H9 (cell line): ENCODE results near the gene RRBP1. TPM values are rescaled to one million over a fixed set of nuclear protein-coding genes. Genes with fewer than 3 reads are reported as not detected.

Experiments
- DNase-seq: peaks from one replicate; pipeline ENCODE4 v3.0.0-alpha.2; 2017
- H2AFZ ChIP-seq: one replicate; pipeline ENCODE4 v1.6.1; 2013; ENCODE audit warnings: mild to moderate bottlenecking, low read length, control low read depth, moderate library complexity
- H2AK5ac ChIP-seq: 2 replicates; pipeline ENCODE4 v1.6.1; 2013; ENCODE audit warnings: low read length, control low read depth, mixed read lengths; ENCODE audit not compliant: insufficient read length
- H2BK120ac ChIP-seq: one replicate; pipeline ENCODE4 v1.6.1; 2013; ENCODE audit warnings: low read depth, mild to moderate bottlenecking, low read length, control low read depth, inconsistent platforms; ENCODE audit not compliant: poor library complexity, severe bottlenecking
- H2BK12ac ChIP-seq: 2 replicates; pipeline ENCODE4 v1.6.1; 2013; ENCODE audit warnings: low read length, control low read depth, mixed read lengths, low read depth; ENCODE audit not compliant: insufficient read length
- H2BK15ac ChIP-seq: 2 replicates; pipeline ENCODE4 v1.6.1; 2013; ENCODE audit warnings: low read depth, low read length, control low read depth
- H2BK20ac ChIP-seq: one replicate; pipeline ENCODE4 v1.6.1; 2013; ENCODE audit warnings: low read depth, mild to moderate bottlenecking, low read length, control low read depth, inconsistent platforms; ENCODE audit not compliant: poor library complexity, severe bottlenecking
- H2BK5ac ChIP-seq: 2 replicates; pipeline ENCODE4 v1.6.1; 2013; ENCODE audit warnings: low read length, control low read depth, mixed read lengths; ENCODE audit not compliant: insufficient read length
- H3K14ac ChIP-seq: 2 replicates; pipeline ENCODE4 v1.6.1; 2013; ENCODE audit warnings: low read length, control low read depth; ENCODE audit not compliant: insufficient read depth
- H3K18ac ChIP-seq: 2 replicates; pipeline ENCODE4 v1.6.1; 2013; ENCODE audit warnings: low read depth, mild to moderate bottlenecking, mixed read lengths, low read length, control low read depth; ENCODE audit not compliant: insufficient read length
- H3K23ac ChIP-seq: 2 replicates; pipeline ENCODE4 v1.6.1; 2013; ENCODE audit warnings: low read length, control low read depth, mixed read lengths, low read depth; ENCODE audit not compliant: insufficient read length
- H3K23me2 ChIP-seq: 2 replicates; pipeline ENCODE4 v1.6.1; 2013; ENCODE audit warnings: low read depth, mild to moderate bottlenecking, mixed read lengths, low read length, control low read depth; ENCODE audit not compliant: insufficient read length, poor library complexity, severe bottlenecking
- H3K27ac ChIP-seq: 2 replicates; pipeline ENCODE4 v1.5.1; 2013; ENCODE audit warnings: low read length, control low read depth, mixed read lengths, low read depth; ENCODE audit not compliant: insufficient read length
- H3K27me3 ChIP-seq: 2 replicates; pipeline ENCODE4 v1.6.1; 2013; ENCODE audit warnings: low read length, control low read depth, inconsistent platforms; ENCODE audit not compliant: insufficient read depth
- H3K4ac ChIP-seq: 2 replicates; pipeline ENCODE4 v1.6.1; 2013; ENCODE audit warnings: low read depth, mild to moderate bottlenecking, control low read depth, inconsistent platforms, low read length, moderate library complexity
- H3K4me1 ChIP-seq: 2 replicates; pipeline ENCODE4 v1.6.1; 2013; ENCODE audit warnings: low read length, control low read depth, inconsistent platforms; ENCODE audit not compliant: insufficient read depth
- H3K4me2 ChIP-seq: 2 replicates; pipeline ENCODE4 v1.6.1; 2013; ENCODE audit warnings: low read length, control low read depth, mixed read lengths; ENCODE audit not compliant: insufficient read length, insufficient read depth
- H3K56ac ChIP-seq: 2 replicates; pipeline ENCODE4 v1.6.1; 2013; ENCODE audit warnings: low read depth, mild to moderate bottlenecking, mixed read lengths, low read length, control low read depth; ENCODE audit not compliant: insufficient read length
- H3K79me1 ChIP-seq: 2 replicates; pipeline ENCODE4 v1.6.1; 2013; ENCODE audit warnings: low read depth, mild to moderate bottlenecking, moderate library complexity, low read length, control low read depth, inconsistent platforms; ENCODE audit not compliant: insufficient read depth, poor library complexity, severe bottlenecking
- H3K79me2 ChIP-seq: 2 replicates; pipeline ENCODE4 v1.6.1; 2013; ENCODE audit warnings: low read length, control low read depth, inconsistent platforms; ENCODE audit not compliant: insufficient read depth
- H3K9ac ChIP-seq: 2 replicates; pipeline ENCODE4 v1.6.1; 2013; ENCODE audit warnings: low read length, control low read depth, mixed read lengths; ENCODE audit not compliant: insufficient read length; ENCODE audit errors: extremely low read depth
- H3K9me3 ChIP-seq: one replicate; pipeline ENCODE4 v1.6.1; 2013; ENCODE audit warnings: low read depth, low read length, inconsistent platforms; ENCODE audit not compliant: control insufficient read depth
- H3T11ph ChIP-seq: one replicate; pipeline ENCODE4 v1.6.1; 2013; ENCODE audit warnings: mild to moderate bottlenecking, low read length, control low read depth, inconsistent platforms
- H4K20me1 ChIP-seq: one replicate; pipeline ENCODE4 v1.6.1; 2013; ENCODE audit not compliant: control insufficient read depth, insufficient read length, insufficient read depth
- H4K5ac ChIP-seq: 2 replicates; pipeline ENCODE4 v1.6.1; 2013; ENCODE audit warnings: low read depth, mild to moderate bottlenecking, mixed read lengths, low read length, control low read depth; ENCODE audit not compliant: insufficient read length
- H4K8ac ChIP-seq: replicated peaks from 2 replicates; pipeline ENCODE4 v1.6.1; 2013; ENCODE audit warnings: low read length, control low read depth, mixed read lengths, low read depth; ENCODE audit not compliant: insufficient read length
- H4K91ac ChIP-seq: 2 replicates; pipeline ENCODE4 v1.6.1; 2013; ENCODE audit warnings: low read depth, mild to moderate bottlenecking, moderate library complexity, mixed read lengths, low read length, control low read depth; ENCODE audit not compliant: insufficient read length
- H3K27ac Mint-ChIP-seq, 3 experiments: 2 replicates in 2 of 3; 3 replicates in 1 of 3; pipeline ENCODE4 v1.8.0; 2020 to 2021; ENCODE audit warnings: mixed read lengths in 3 of 3, mild to moderate bottlenecking in 1 of 3, moderate library complexity in 1 of 3
- H3K27me3 Mint-ChIP-seq: 2 replicates; pipeline ENCODE4 v1.8.0; 2021; ENCODE audit warnings: low read depth, mild to moderate bottlenecking, moderate library complexity, mixed read lengths
- H3K36me3 Mint-ChIP-seq, 3 experiments: 2 replicates in 2 of 3; 3 replicates in 1 of 3; pipeline ENCODE4 v1.8.0; 2020 to 2021; ENCODE audit warnings: low read depth in 3 of 3, mixed read lengths in 3 of 3; ENCODE audit not compliant: insufficient read depth in 1 of 3
- H3K4me1 Mint-ChIP-seq, 2 experiments: 2 replicates each; pipeline ENCODE4 v1.8.0; 2020; ENCODE audit warnings: mixed read lengths in 2 of 2
- H3K4me3 Mint-ChIP-seq, 2 experiments: 2 replicates in 1 of 2; 3 replicates in 1 of 2; pipeline ENCODE4 v1.8.0; 2020 to 2021; ENCODE audit warnings: mild to moderate bottlenecking in 2 of 2, mixed read lengths in 2 of 2, moderate library complexity in 1 of 2
- H3K9me3 Mint-ChIP-seq, 2 experiments: 2 replicates in 1 of 2; 3 replicates in 1 of 2; pipeline ENCODE4 v1.8.0; 2020; ENCODE audit warnings: mild to moderate bottlenecking in 2 of 2, mixed read lengths in 2 of 2, moderate library complexity in 1 of 2
- CTCF ChIP-seq: fragments of 200-600 bp; sonication (generic); conservative IDR thresholded peaks from 3 replicates; pipeline ENCODE4 v1.8.0; 2021; ENCODE audit warnings: antibody characterized with exemption, mild to moderate bottlenecking
- WGBS: extraction: QIAGEN DNeasy Blood & Tissue Kit; methylation state at CpG from one replicate; pipeline ENCODE4 v1.1.7; 2013; ENCODE audit warnings: missing lambda C conversion rate, low lambda C conversion rate, mixed read lengths; ENCODE audit not compliant: insufficient read length; ENCODE audit errors: extremely low coverage; 5-methylcytosine and 5-hydroxymethylcytosine counted together
- total RNA-seq: library from RNA; stranded (reverse); gene quantifications from 2 replicates; pipeline ENCODE4 v1.2.1, GENCODE V29; 2021

Gene RRBP1
- total RNA-seq, 1 experiment from 2014 or later = 97.8 TPM

- no peak overlapping the region for H2BK20ac ChIP-seq
- no CpG with 5 or more reads among the region's 5 CpGs for WGBS
- no peaks in the 10 kb centered on the region for H3K79me2 ChIP-seq
- Mint-ChIP-seq H3K9me3 (peaks cover 4 to 6% of the 10 kb centered on the region in 2 experiments), H3K27ac (no peak overlapping the region; a peak in 1 of 7 replicates), H3K4me3 (no peak overlapping the region), H3K4me1 (peaks cover 19% of the 10 kb centered on the region in 2 experiments), H3K36me3 (peaks cover 2 to 3% (median 2%) of the 10 kb centered on the region in 3 experiments; a peak in 6 of 7 replicates), H3K27me3 (no peaks in the 10 kb centered on the region; the same call in 1 of the 2 replicates)
- no peak overlapping the region for H2BK5ac ChIP-seq
- H2BK120ac ChIP-seq = no peak overlapping the region
- no peaks in the 10 kb centered on the region for H3K9me3 ChIP-seq
- no peak overlapping the region for H2AK5ac ChIP-seq
- no peak for TF ChIP-seq CTCF
- H3K23me2 ChIP-seq = no peaks in the 10 kb centered on the region
- no peak overlapping the region for H3K27ac ChIP-seq
- no peaks in the 10 kb centered on the region for H3K27me3 ChIP-seq
- no peak overlapping the region for H2AFZ ChIP-seq
- no peaks in the 10 kb centered on the region for H3K79me1 ChIP-seq
- H3K14ac ChIP-seq = no peak overlapping the region
- H2BK15ac ChIP-seq = no peak overlapping the region
- H3K4me2 ChIP-seq = no peak overlapping the region
- DNase-seq = no peak
- H2BK12ac ChIP-seq = no peak overlapping the region
- no peak overlapping the region for H3K56ac ChIP-seq
- no peak overlapping the region for H4K8ac ChIP-seq
- H4K91ac ChIP-seq = no peak overlapping the region
- no peak overlapping the region for H4K5ac ChIP-seq
- H3K4ac ChIP-seq = no peak overlapping the region
- no peaks in the 10 kb centered on the region for H4K20me1 ChIP-seq
- no peak overlapping the region for H3T11ph ChIP-seq
- H3K4me1 ChIP-seq = no peaks in the 10 kb centered on the region; the same call in 1 of the 2 replicates
- no peak overlapping the region for H3K18ac ChIP-seq
- H3K23ac ChIP-seq = no peak overlapping the region
- no peak overlapping the region for H3K9ac ChIP-seq
Measured at GRCh38 chr20:17731233-17731632, 49.2 kb upstream of the RRBP1 start.
